H1 (cell line): ENCODE measurements around the gene CAMKMT. TPM values are rescaled to one million over a fixed set of nuclear protein-coding genes. Genes with fewer than 3 reads are reported as not detected.

ENCODE experiments used
- BRCA1 ChIP-seq: IDR thresholded peaks from 2 replicates; pipeline ENCODE4 v1.6.1; 2012; ENCODE audit warnings: low read depth, low read length, improper control_type of control experiment
- CBX8 ChIP-seq: fragments of 300-800, 300-1000 bp; sonication (generic); IDR thresholded peaks from 2 replicates; pipeline ENCODE4 v1.7.1; 2016; ENCODE audit warnings: low read depth, low read length, borderline replicate concordance
- CHD7 ChIP-seq: fragments of 300-600 bp; sonication (generic); IDR thresholded peaks from 2 replicates; pipeline ENCODE4 v1.7.1; 2012; ENCODE audit warnings: low read length, moderate library complexity, mild to moderate bottlenecking, inconsistent platforms; ENCODE audit not compliant: insufficient replicate concordance
- JUN ChIP-seq: IDR thresholded peaks from 2 replicates; pipeline ENCODE4 v1.6.1; 2011; ENCODE audit warnings: low read depth, mild to moderate bottlenecking, improper control_type of control experiment, low read length
- MAX ChIP-seq: IDR thresholded peaks from 2 replicates; pipeline ENCODE4 v1.6.1; 2012; ENCODE audit warnings: inconsistent platforms
- RBBP5 ChIP-seq: IDR thresholded peaks from 2 replicates; pipeline ENCODE4 v1.7.1; 2012; ENCODE audit warnings: low read depth, mild to moderate bottlenecking, inconsistent platforms, low read length, moderate library complexity, borderline replicate concordance
- RXRA ChIP-seq: IDR thresholded peaks from 2 replicates; pipeline ENCODE4 v1.6.1; 2011; ENCODE audit warnings: low read depth, mild to moderate bottlenecking, low read length, moderate library complexity; ENCODE audit not compliant: insufficient read depth
- SAP30 ChIP-seq: fragments of 300-600 bp; sonication (generic); IDR thresholded peaks from 2 replicates; pipeline ENCODE4 v1.7.1; 2012; ENCODE audit warnings: low read length, moderate library complexity, mild to moderate bottlenecking, inconsistent platforms; ENCODE audit not compliant: insufficient read depth, insufficient replicate concordance
- SP2 ChIP-seq: IDR thresholded peaks from 2 replicates; pipeline ENCODE4 v1.6.1; 2012; ENCODE audit warnings: mild to moderate bottlenecking, low read length, inconsistent platforms
- TEAD4 ChIP-seq: IDR thresholded peaks from 2 replicates; pipeline ENCODE4 v1.6.1; 2012; ENCODE audit warnings: low read depth, low read length, inconsistent platforms, mixed read lengths
- polyA plus RNA-seq, 7 experiments: library from polyadenylated mRNA; depleted of rRNA in 3 of 7; stranded (reverse) in 5 of 7; unstranded in 2 of 7; fragments of >200 nt in 5 of 7; fragments of 200-250 nt in 2 of 7; gene quantifications; 1 replicate in 5 of 7; 2 replicates in 1 of 7; 4 replicates in 1 of 7; pipeline versions ENCODE4 v1.2.1 to v1.2.3, GENCODE V29; 2011 to 2013; ENCODE audit warnings: missing spikeins in 2 of 7, mixed read lengths in 2 of 7
- total RNA-seq: library from RNA; stranded (reverse); fragmentation: NEBNext Ultra II Directional; extraction: Animal tissue kit (Norgen Biotek cat#: 25700); gene quantifications from 2 replicates; pipeline ENCODE4 v1.2.1, GENCODE V29; 2021
- TF ChIP-seq, protein P1 (sequence below): IDR thresholded peaks from 2 replicates; pipeline ENCODE4 v1.6.1; 2012; ENCODE audit warnings: inconsistent platforms

Gene CAMKMT
- total and polyA plus RNA-seq, 2 of the 8 experiments (the other 6 are each of a cell fraction or from before 2014, with no cell fraction given) = 14.7 to 22.4 TPM

- TF ChIP-seq CHD7 (no peak), MAX (no peak), SAP30 (no peak), SP2 (no peak), TEAD4 (no peak), RXRA (no peak), JUN (no peak), BRCA1 (no peak), CBX8 (no peak), RBBP5 (no peak)
- TF ChIP-seq, protein P1, sequence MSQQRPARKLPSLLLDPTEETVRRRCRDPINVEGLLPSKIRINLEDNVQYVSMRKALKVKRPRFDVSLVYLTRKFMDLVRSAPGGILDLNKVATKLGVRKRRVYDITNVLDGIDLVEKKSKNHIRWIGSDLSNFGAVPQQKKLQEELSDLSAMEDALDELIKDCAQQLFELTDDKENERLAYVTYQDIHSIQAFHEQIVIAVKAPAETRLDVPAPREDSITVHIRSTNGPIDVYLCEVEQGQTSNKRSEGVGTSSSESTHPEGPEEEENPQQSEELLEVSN = no peak
Measured at GRCh38 chr2:44347526-44347925, 14.2 kb upstream of the CAMKMT start (continued).
